GM18520 (cell line): Measurements from ENCODE around the gene DDIAS.
"Not testable (repeated sequence)": the region's sequence is repeated elsewhere in the genome, so short reads cannot be mapped to it uniquely, and the experiment has no call there.

Source experiments
- ATAC-seq: cut with Tn5 transposase; IDR thresholded peaks from one replicate; pipeline ENCODE4 v1.9.1; 2021; ENCODE audit not compliant: unreplicated experiment

The DDIAS gene

DNA sequence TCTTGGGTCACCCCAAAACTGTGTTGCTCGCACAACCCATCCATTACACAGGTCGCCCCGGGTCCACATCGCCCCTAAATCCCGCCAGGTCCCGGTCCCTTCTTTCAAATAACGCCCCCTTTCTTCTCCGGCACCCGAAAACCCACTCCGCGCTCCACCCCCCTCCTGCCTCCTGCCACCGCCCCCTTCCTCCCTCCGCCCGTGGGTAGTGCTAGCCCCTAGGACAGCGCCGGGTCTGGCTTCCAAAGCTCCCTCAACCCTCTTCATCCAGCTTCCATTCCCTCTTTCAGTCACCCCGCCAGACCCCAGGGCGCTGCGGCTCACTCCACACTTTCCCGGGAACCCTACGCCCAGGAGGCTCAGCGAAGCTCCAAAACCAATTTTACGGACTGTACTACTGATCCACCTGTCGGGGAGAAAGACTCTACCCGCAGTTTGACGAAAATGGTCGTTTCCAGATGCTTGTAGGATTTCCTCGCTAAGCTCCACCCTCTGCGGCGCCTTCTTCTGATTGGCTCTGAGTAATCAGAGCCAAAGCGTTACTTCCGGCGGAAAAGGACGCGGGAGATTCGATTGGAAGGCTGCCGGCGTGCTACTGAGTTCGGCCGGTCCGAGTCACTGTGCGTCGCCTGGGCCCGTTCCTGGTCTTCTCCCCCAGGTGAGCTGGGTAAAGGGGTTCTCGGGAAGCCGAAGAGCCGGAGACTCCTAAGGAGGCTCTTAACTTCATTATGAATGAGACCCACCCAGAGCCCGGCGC is at the start of gene DDIAS:
Gene DDIAS (plus strand): TSS at position 572 of the 757 bp plus-strand sequence. CDS start 13,003 bp downstream, outside the sequence.
- ATAC-seq = peak; percentile 74

DNA sequence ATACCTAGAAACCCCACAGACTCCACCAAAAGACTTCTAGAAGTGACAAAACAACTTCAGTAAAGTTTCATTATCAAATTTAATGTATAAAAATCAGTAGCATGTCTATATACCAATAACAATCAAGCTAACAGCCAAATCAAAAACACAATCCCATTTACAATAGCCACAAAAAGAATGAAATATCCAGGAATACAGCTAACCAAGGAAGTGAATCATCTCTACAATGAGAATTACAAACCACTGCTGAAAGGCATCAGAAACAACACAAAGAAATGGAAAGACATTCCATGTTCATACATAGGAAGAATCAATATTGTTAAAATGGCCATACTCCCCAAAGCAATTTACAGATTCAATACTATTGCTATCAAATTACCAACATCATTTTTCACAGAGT is 47.3 kb upstream of the DDIAS start:
- no peak for ATAC-seq

- not testable (repeated sequence) for ATAC-seq
These were observed 46.6 kb upstream of the DDIAS start for GRCh38 chr11:82854916-82855315.

GRCh38 chr11:82855616-82856015 is 45.9 kb upstream of the DDIAS start:
- ATAC-seq = no peak

- no peak for ATAC-seq
These were observed 44.4 kb upstream of the DDIAS start for GRCh38 chr11:82857145-82857544.

GRCh38 chr11:82858133-82858532 is 43.4 kb upstream of the DDIAS start:
- no peak for ATAC-seq

DNA sequence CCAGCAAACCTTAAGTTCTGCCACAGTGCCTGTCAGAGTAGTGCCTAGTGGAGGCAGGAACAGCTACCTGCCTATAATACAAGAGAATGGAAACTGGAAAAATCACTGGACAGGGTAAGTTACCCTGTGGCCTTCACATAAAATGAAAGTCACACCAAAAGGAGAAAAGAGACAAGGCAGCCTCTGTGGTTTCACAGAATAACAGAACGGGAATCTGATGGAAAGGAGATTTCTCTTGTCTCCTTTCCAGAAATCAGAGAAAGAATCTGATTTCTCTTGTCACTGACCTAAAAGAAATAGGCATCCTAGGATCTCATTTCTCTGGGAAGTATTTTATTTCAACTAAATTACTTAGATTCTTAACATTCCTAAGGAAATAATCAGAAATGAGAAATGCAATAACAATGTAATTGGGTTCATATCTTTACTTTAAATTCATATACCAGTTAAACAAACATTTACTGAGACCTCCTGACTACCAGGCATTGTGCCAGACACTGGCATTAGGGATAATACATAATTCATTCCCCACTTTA is 42.9 kb upstream of the DDIAS start:
- no peak for ATAC-seq

DNA sequence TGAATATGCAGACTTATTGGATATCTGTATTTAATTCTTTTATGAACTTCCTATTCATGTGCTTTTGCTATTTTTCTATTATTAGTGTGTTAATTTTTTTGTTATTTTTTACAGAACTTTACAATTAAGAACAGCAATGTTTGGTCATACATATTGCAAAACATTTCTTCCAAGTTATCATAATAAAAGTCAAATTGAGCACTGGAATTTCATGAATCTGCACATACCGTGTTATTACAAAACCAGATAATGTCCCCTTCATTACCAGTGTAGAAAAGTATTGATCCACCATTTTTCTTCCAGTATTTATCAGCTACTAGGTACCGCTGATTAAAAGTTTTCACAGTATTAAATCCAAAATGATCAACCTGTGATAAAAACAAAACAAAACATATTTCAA is 41.8 kb upstream of the DDIAS start:
- ATAC-seq = no peak

- ATAC-seq = no peak
These were observed 39.2 kb upstream of the DDIAS start for GRCh38 chr11:82862379-82862778.

- no peak for ATAC-seq
These were observed 38.3 kb upstream of the DDIAS start for GRCh38 chr11:82863209-82863608.

DNA sequence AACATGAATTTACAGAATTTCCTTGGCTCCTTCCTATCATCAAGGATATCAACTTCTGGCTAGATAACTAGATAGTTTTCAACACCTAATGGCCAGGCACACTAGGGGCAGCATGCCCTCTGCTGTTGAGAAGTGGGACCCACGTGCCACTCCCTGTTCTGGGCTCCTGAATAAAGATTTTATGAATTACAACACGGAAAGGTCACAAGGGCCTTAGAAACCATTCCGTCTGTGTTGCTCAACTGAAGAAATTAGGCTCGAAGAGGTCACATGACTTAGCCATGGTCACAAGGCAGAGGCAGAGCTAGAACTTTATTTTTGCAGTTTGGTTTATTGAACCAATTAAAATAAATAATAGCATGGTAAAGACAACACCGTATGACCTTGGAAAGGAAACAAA is 37.3 kb upstream of the DDIAS start:
- ATAC-seq = no peak

GRCh38 chr11:82865841-82866240 is 35.7 kb upstream of the DDIAS start:
- no peak for ATAC-seq

GRCh38 chr11:82867495-82868082 is 33.9 kb upstream of the DDIAS start:
- peak; percentile 34 for ATAC-seq

- no peak for ATAC-seq
These were observed 31.9 kb upstream of the DDIAS start for GRCh38 chr11:82869657-82870056.

DNA sequence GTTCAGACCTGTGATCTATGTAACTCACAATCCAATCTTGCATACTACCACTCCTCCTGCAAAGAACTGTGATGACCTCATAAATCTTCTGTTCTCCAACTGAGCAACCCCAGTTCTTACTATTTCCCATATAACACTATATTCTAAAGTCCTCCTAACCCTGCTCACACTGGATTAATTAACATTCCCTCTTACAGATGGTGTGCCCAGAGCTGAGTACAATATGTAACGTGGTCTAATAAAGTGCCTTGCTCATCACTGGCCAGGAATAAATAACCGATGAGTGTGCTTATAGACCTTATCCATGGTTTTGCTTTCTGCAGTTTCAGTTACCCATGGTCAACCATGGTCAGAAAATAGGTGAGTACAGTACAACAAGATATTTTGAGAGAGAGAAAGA is 29.9 kb upstream of the DDIAS start:
- no peak for ATAC-seq

- no peak for ATAC-seq
These were observed 29.0 kb upstream of the DDIAS start for GRCh38 chr11:82872377-82873150.

DNA sequence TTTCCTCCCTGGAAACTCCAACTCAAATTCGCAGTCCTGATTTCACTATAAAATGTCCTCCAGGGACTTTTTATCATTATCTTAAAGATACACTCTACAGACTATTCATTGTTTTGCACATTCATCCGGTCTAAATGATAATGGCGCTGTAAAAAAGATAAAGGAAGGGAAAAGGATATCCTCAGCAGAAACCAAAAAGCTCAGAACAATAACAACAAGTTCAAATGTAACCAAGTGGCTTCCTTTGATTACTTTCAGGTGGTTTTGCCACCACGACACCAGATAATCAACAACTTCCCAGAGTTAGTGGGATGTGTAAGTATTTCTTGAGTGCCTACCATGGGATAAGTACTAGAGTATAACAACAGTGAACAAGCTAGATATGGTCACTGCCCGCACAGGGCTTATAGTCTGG is 27.6 kb upstream of the DDIAS start:
- no peak for ATAC-seq

DNA sequence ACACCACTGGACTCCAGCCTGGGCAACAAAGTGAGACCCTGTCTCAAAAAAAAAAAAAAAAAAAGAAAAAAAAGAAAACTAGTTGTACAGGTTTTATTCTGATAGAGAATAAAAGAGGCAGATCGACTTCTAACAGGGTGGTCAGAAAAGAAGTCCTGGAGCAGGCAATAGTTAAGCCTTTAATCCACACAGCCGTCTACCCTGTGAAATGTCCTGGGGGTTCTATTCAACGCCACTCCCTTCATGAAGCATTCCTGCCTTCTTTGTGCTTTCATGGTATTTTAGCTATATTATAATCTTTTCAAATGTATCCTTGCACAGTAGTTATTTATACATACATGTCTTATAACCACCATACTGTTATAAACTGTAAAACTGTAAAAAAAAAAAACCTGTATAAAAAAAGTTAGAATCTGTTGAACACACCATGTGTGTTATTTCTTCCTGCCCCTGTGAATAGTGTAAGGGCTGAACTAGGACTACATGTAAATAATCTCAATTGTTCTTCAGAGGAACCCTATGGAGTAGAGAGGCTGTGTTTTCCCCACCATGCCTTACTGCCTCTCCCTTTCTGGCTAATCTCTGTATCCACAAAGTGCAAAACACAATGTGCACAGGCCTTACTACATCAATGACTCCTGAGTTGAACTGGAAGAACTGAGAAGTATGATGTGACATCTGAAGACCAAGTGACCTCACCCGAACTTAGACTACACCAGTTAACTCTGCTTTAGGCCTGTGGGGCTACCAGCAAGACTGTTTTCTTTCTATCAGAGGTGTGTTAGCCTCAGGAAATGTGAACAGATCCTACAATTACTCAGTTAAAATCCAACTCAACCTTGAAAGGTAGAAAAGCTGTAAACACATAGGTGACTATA is 26.7 kb upstream of the DDIAS start:
- no peak for ATAC-seq

GRCh38 chr11:82883853-82884252 is 17.7 kb upstream of the DDIAS start:
- no peak for ATAC-seq

- no peak for ATAC-seq
These were observed 12.2 kb upstream of the DDIAS start for GRCh38 chr11:82889133-82890001.
